GM15510 (cell line): ENCODE data around the gene SERPINA6.

ENCODE experiments used
- POLR2A ChIP-seq: IDR thresholded peaks from 3 replicates; pipeline ENCODE4 v1.6.1; 2011; ENCODE audit warnings: borderline replicate concordance; ENCODE audit not compliant: insufficient read length; ENCODE audit errors: extremely low read depth

SERPINA6 gene

GRCh38 chr14:94313991-94314655 is 9.0 kb downstream of the SERPINA6 start:
- no peak for TF ChIP-seq POLR2A

GRCh38 chr14:94312481-94313246 is 10.5 kb downstream of the SERPINA6 start:
- no peak for TF ChIP-seq POLR2A

- no peak for TF ChIP-seq POLR2A
Measured at GRCh38 chr14:94310248-94310647, 12.9 kb downstream of the SERPINA6 start.

- no peak for TF ChIP-seq POLR2A
Measured at GRCh38 chr14:94309721-94310120, 13.4 kb downstream of the SERPINA6 start.

- TF ChIP-seq POLR2A: no peak
Measured at GRCh38 chr14:94307410-94307992, 15.6 kb downstream of the SERPINA6 start.

- no peak for TF ChIP-seq POLR2A
Measured at GRCh38 chr14:94306047-94306978, 16.8 kb downstream of the SERPINA6 start.

- TF ChIP-seq POLR2A: no peak
Measured at GRCh38 chr14:94305620-94306019, 17.5 kb downstream of the SERPINA6 start.

- no peak for TF ChIP-seq POLR2A
Measured at GRCh38 chr14:94304243-94304642, 18.9 kb downstream of the SERPINA6 start.

GRCh38 chr14:94303111-94303510 is 20.0 kb downstream of the SERPINA6 start:
- no peak for TF ChIP-seq POLR2A

GRCh38 chr14:94298130-94298529 is 25.0 kb downstream of the SERPINA6 start:
- no peak for TF ChIP-seq POLR2A

- TF ChIP-seq POLR2A: no peak
Measured at GRCh38 chr14:94295360-94296180, 27.6 kb downstream of the SERPINA6 start.

- no peak for TF ChIP-seq POLR2A
Measured at GRCh38 chr14:94293578-94293924, 29.6 kb downstream of the SERPINA6 start.

- no peak for TF ChIP-seq POLR2A
Measured at GRCh38 chr14:94292872-94293577, 30.1 kb downstream of the SERPINA6 start, which contains the start of gene SERPINA10. Gene SERPINA10 (minus strand): TSS chr14:94293268. CDS start chr14:94290593, 2,675 bp downstream.
